Keratinocyte (primary cell): ENCODE results near the gene D2HGDH. TPM values are rescaled to one million over a fixed set of nuclear protein-coding genes. Genes with fewer than 3 reads are reported as not detected.
"Not testable (repeated sequence)": the region's sequence is repeated elsewhere in the genome, so short reads cannot be mapped to it uniquely, and the experiment has no call there.

ENCODE experiments used
- DNase-seq: peaks from one replicate; pipeline ENCODE4 v3.0.0-alpha.2; 2011; ENCODE audit warnings: low read depth, missing footprints, low spot score
- FAIRE-seq: peaks from 2 replicates; lab custom pipeline; 2011; peaks lifted over from hg19 to GRCh38; lab: Jason Lieb, UNC
- H2AFZ ChIP-seq: 2 replicates; pipeline ENCODE4 v1.6.0; 2012; ENCODE audit warnings: low read length, control low read depth, inconsistent platforms; ENCODE audit not compliant: control insufficient read depth
- H3K27ac ChIP-seq: 2 replicates; pipeline ENCODE4 v1.5.1; 2011; ENCODE audit warnings: low read length; ENCODE audit not compliant: control insufficient read depth, insufficient read depth
- H3K27me3 ChIP-seq: 3 replicates; pipeline ENCODE4 v1.6.0; 2011; ENCODE audit warnings: low read length; ENCODE audit not compliant: control insufficient read depth, insufficient read depth; ENCODE audit errors: extremely low read depth
- H3K36me3 ChIP-seq, 2 experiments: 2 replicates in 1 of 2; 3 replicates in 1 of 2; pipeline ENCODE4 v1.5.1; 2011; ENCODE audit warnings: low read length in 2 of 2, mild to moderate bottlenecking in 1 of 2; ENCODE audit not compliant: control insufficient read depth in 2 of 2, insufficient read depth in 2 of 2; ENCODE audit errors: extremely low read depth in 1 of 2
- H3K4me1 ChIP-seq: 3 replicates; pipeline ENCODE4 v1.5.1; 2011; ENCODE audit warnings: low read length; ENCODE audit not compliant: control insufficient read depth, insufficient read depth; ENCODE audit errors: extremely low read depth
- H3K4me2 ChIP-seq: 3 replicates; pipeline ENCODE4 v1.6.0; 2011; ENCODE audit warnings: low read depth, low read length; ENCODE audit not compliant: control insufficient read depth, insufficient read depth; ENCODE audit errors: extremely low read depth
- H3K4me3 ChIP-seq, 3 experiments: fragments of 200-600 bp in 1 of 3; sonication (generic) in 1 of 3; 2 replicates in 2 of 3; 3 replicates in 1 of 3; pipeline ENCODE4 v1.5.1; 2011 to 2016; ENCODE audit warnings: low read length in 3 of 3, mild to moderate bottlenecking in 3 of 3, control low read depth in 2 of 3, inconsistent platforms in 1 of 3, low read depth in 1 of 3, mixed read lengths in 1 of 3, mixed run types in 1 of 3, moderate library complexity in 1 of 3; ENCODE audit not compliant: control insufficient read depth in 2 of 3, insufficient read depth in 2 of 3; ENCODE audit errors: extremely low read depth in 1 of 3
- H3K79me2 ChIP-seq: 2 replicates; pipeline ENCODE4 v1.6.0; 2012; ENCODE audit warnings: low read length; ENCODE audit not compliant: control insufficient read depth, insufficient read depth
- H3K9ac ChIP-seq: 3 replicates; pipeline ENCODE4 v1.6.0; 2011; ENCODE audit warnings: low read length; ENCODE audit not compliant: control insufficient read depth, insufficient read depth; ENCODE audit errors: extremely low read depth
- H3K9me1 ChIP-seq: 3 replicates; pipeline ENCODE4 v1.6.0; 2011; ENCODE audit warnings: low read length; ENCODE audit not compliant: control insufficient read depth, insufficient read depth; ENCODE audit errors: extremely low read depth
- H3K9me3 ChIP-seq: 2 replicates; pipeline ENCODE4 v1.5.1; 2012; ENCODE audit warnings: low read depth, low read length; ENCODE audit not compliant: control insufficient read depth
- H4K20me1 ChIP-seq: 3 replicates; pipeline ENCODE4 v1.6.0; 2011; ENCODE audit warnings: low read length; ENCODE audit not compliant: control insufficient read depth, insufficient read depth; ENCODE audit errors: extremely low read depth
- EZH2 ChIP-seq: IDR thresholded peaks from one replicate; pipeline ENCODE4 v1.6.1; 2012; ENCODE audit warnings: inconsistent platforms, mild to moderate bottlenecking, low read length, moderate library complexity
- dilution Hi-C: fragments of 300-500 bp; cut with MboI; formaldehyde crosslinking; loops from one replicate; pipeline ENCODE4 v1.7.0; 2020; ENCODE audit warnings: low sequenced_read_pairs; ENCODE audit not compliant: extremely low pct_ligation_motif_present
- polyA plus RNA-seq, 5 experiments: library from polyadenylated mRNA; depleted of rRNA in 3 of 5; stranded (reverse) in 3 of 5; stranded (forward) in 1 of 5; unstranded in 1 of 5; fragments of >200 nt; gene quantifications; 1 replicate in 1 of 5; 2 replicates in 3 of 5; 3 replicates in 1 of 5; pipeline versions ENCODE4 v1.2.1 to v1.2.3, GENCODE V29; 2011 to 2012; ENCODE audit warnings: missing spikeins in 2 of 5, low read depth in 1 of 5, low replicate concordance in 1 of 5
- TF ChIP-seq, protein P1 (sequence below), 3 experiments: IDR thresholded peaks in 1 of 3; conservative IDR thresholded peaks in 1 of 3; optimal IDR thresholded peaks in 1 of 3; 2 replicates in 2 of 3; 3 replicates in 1 of 3; pipeline versions ENCODE3 to v1.5.1; 2011; ENCODE audit warnings: low read length in 3 of 3, mild to moderate bottlenecking in 3 of 3, moderate library complexity in 2 of 3, control low read depth in 1 of 3, inconsistent platforms in 1 of 3; ENCODE audit not compliant: insufficient read depth in 2 of 3; ENCODE audit errors: extremely low read depth in 1 of 3

The D2HGDH gene
- polyA plus RNA-seq, 1 donor (not counting 4 experiments of a cell fraction or from before 2014, with no cell fraction given), result 5.4 TPM

DNA sequence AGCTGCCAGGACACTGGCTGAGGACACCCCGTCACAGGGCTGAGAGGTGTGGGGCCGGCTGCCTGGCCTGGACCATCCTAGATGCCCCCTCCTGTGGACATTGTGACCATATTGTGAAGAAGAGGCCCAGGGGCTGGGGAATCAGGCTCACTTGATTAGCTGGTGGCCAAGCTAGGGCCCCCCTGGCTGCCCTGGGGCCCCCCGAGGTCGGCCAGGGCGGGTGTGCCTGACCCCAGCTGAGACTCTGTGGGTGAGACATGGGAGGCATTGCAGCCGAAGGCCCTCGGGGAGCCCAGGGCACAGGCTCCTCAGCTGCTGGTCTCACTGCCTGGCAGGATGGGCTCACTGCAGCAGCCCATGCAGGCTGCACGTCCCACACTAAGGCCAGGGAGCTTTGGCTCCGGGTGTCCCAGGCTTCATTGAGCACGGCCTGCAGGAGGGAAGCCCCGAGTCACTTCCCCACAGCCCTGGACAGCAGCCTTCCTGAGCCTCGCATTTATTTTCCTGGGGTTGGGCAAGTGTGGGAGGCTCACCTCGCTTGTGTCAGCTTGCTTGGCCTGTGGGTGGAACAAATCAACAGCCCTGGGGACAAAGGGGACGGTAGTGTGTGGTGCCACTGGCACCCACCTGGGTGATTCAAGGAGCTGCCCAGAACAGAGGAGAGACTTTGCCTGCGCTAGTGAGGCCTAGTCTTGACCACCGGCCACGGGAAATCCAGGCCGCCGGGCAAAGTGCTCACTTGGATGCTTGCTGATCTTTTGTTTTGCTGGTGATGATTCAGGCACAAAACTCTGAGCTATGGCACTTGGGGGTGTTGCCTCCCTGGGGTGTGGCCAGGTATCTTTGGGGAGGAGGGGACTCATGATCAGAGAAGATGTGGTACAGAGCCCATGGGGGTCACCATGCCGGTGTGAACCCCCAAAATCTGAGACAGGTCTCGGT lies 43.5 kb downstream of the D2HGDH start:
- FAIRE-seq, result no peak
- no peaks in the 10 kb centered on the region for H4K20me1 ChIP-seq
- H3K9ac ChIP-seq, result no peak overlapping the region
- DNase-seq, result no peak
- H3K4me2 ChIP-seq, result no peak overlapping the region
- no peaks in the 10 kb centered on the region for H3K9me3 ChIP-seq
- H3K4me1 ChIP-seq, result peaks cover 13% of the 10 kb centered on the region
- no peaks in the 10 kb centered on the region for H3K79me2 ChIP-seq
- H3K36me3 ChIP-seq, result no peaks in the 10 kb centered on the region
- no peak overlapping the region for H3K4me3 ChIP-seq
- peaks cover 43% of the 10 kb centered on the region for H3K27me3 ChIP-seq
- no peaks in the 10 kb centered on the region for H3K9me1 ChIP-seq
- no peak overlapping the region for H2AFZ ChIP-seq
- dilution Hi-C loops, result no loop called here
- no peak overlapping the region for H3K27ac ChIP-seq
- TF ChIP-seq, protein P1, sequence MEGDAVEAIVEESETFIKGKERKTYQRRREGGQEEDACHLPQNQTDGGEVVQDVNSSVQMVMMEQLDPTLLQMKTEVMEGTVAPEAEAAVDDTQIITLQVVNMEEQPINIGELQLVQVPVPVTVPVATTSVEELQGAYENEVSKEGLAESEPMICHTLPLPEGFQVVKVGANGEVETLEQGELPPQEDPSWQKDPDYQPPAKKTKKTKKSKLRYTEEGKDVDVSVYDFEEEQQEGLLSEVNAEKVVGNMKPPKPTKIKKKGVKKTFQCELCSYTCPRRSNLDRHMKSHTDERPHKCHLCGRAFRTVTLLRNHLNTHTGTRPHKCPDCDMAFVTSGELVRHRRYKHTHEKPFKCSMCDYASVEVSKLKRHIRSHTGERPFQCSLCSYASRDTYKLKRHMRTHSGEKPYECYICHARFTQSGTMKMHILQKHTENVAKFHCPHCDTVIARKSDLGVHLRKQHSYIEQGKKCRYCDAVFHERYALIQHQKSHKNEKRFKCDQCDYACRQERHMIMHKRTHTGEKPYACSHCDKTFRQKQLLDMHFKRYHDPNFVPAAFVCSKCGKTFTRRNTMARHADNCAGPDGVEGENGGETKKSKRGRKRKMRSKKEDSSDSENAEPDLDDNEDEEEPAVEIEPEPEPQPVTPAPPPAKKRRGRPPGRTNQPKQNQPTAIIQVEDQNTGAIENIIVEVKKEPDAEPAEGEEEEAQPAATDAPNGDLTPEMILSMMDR (optimal IDR thresholded peaks at IDR 0.05 in 1 of 3, IDR thresholded peaks at IDR 0.05 in 1 of 3, conservative IDR thresholded peaks at IDR 0.05 in 1 of 3; ENCODE audit: extremely low read depth in 1 of 3, insufficient read depth in 2 of 3, low read length in 3 of 3), result no peak
- no peak for TF ChIP-seq EZH2

- peaks cover 5% of the 10 kb centered on the region for H3K4me1 ChIP-seq
- TF ChIP-seq EZH2, result no peak
- TF ChIP-seq, protein P1 (optimal IDR thresholded peaks at IDR 0.05 in 1 of 3, IDR thresholded peaks at IDR 0.05 in 1 of 3, conservative IDR thresholded peaks at IDR 0.05 in 1 of 3; ENCODE audit: extremely low read depth in 1 of 3, insufficient read depth in 2 of 3, low read length in 3 of 3), result no peak
- peaks cover 15% of the 10 kb centered on the region for H3K27me3 ChIP-seq
- FAIRE-seq (no peak), DNase-seq (no peak)
- H3K27ac ChIP-seq, result no peak overlapping the region
- no peaks in the 10 kb centered on the region for H3K36me3 ChIP-seq
- no peaks in the 10 kb centered on the region for H3K9me3 ChIP-seq
- no peaks in the 10 kb centered on the region for H3K79me2 ChIP-seq
- no peak overlapping the region for H2AFZ ChIP-seq
- H3K9ac ChIP-seq, result no peak overlapping the region
- no peaks in the 10 kb centered on the region for H3K9me1 ChIP-seq
- dilution Hi-C loops, result no loop called here
- H4K20me1 ChIP-seq, result no peaks in the 10 kb centered on the region
- no peak overlapping the region for H3K4me3 ChIP-seq
- H3K4me2 ChIP-seq, result no peak overlapping the region
Measured at GRCh38 chr2:241780939-241781569, 46.6 kb downstream of the D2HGDH start.

- H2AFZ ChIP-seq, H3K4me2 ChIP-seq, dilution Hi-C loops, H3K4me3 ChIP-seq, H3K79me2 ChIP-seq, H3K9me1 ChIP-seq, FAIRE-seq, H3K36me3 ChIP-seq, H3K4me1 ChIP-seq, H3K9ac ChIP-seq, DNase-seq, H3K9me3 ChIP-seq, H4K20me1 ChIP-seq, H3K27ac ChIP-seq, H3K27me3 ChIP-seq: not testable (repeated sequence)
Measured at GRCh38 chr2:241782053-241782452, 47.6 kb downstream of the D2HGDH start.
